Heart left ventricle (tissue), 13 donors: ENCODE data around the gene LCE4A.

ENCODE experiments used
- POLR2A ChIP-seq, 2 donors: fragments of 450-650 bp; IDR thresholded peaks; one replicate each; pipeline ENCODE4 v1.6.1; 2017; ENCODE audit warnings: antibody characterized with exemption in 2 of 2, mild to moderate bottlenecking in 2 of 2, moderate library complexity in 2 of 2
- TF ChIP-seq, protein P1 (sequence below), 12 donors: fragments of 200-600 bp; sonication (generic) in 4 of 12; IDR thresholded peaks; one replicate each; pipeline versions ENCODE4 v1.5.0 to v1.8.0; 2018 to 2022; ENCODE audit warnings: antibody characterized with exemption in 12 of 12, mild to moderate bottlenecking in 5 of 12
- donor health status: ischemic (EF 13 %, LVEDD 7.1; RV severe dilation, severe dysfunction).
- donor health status: DM: no; HTN: yes; CAD: no.
- donor health status: DM: no; HTN: no; CAD: no.
- donor health status: ischemic (EF 25% LVEDD 6.9; RV normal size, moderate dysfunction).
- donor health status: ischemic (EF 25% LVEDD 5.7; RV mildly dilated, moderate dysfunction).
- donor health status: ischemic (EF 35%, LVEDD 5.7; RV mildly dilated, moderate dysfunction).
- donor health status: nonischemic (EF 11% LVEDD 7.7; RV severe dilation, severe dysfunction).
- donor health status: DM: yes; HTN: yes; CAD: no.
- donor health status: PGD.
- donor health status: ischemic (EF 29% LVEDD 5.4; RV normal size, mild dysfunction).
- donor health status: nonischemic (EF 23%, LVEDD 6.1; RV moderate dilation, normal function).

GRCh38 chr1:152673016-152673415 is 34.9 kb upstream of the LCE4A start:
- TF ChIP-seq, protein P1, sequence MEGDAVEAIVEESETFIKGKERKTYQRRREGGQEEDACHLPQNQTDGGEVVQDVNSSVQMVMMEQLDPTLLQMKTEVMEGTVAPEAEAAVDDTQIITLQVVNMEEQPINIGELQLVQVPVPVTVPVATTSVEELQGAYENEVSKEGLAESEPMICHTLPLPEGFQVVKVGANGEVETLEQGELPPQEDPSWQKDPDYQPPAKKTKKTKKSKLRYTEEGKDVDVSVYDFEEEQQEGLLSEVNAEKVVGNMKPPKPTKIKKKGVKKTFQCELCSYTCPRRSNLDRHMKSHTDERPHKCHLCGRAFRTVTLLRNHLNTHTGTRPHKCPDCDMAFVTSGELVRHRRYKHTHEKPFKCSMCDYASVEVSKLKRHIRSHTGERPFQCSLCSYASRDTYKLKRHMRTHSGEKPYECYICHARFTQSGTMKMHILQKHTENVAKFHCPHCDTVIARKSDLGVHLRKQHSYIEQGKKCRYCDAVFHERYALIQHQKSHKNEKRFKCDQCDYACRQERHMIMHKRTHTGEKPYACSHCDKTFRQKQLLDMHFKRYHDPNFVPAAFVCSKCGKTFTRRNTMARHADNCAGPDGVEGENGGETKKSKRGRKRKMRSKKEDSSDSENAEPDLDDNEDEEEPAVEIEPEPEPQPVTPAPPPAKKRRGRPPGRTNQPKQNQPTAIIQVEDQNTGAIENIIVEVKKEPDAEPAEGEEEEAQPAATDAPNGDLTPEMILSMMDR (IDR thresholded peaks at IDR 0.05), result no peak
- TF ChIP-seq POLR2A (IDR thresholded peaks at IDR 0.05), result no peak
